Sigmoid colon (tissue), 4 donors: ENCODE data around the gene HTR1B.

Source experiments
- EP300 ChIP-seq, 4 donors: sonication (generic); formaldehyde crosslinking; IDR thresholded peaks; one replicate each; pipeline ENCODE4 v1.6.1; 2017; ENCODE audit warnings: antibody characterized with exemption in 4 of 4
- POLR2A ChIP-seq, 2 donors: fragments of 450-650 bp; IDR thresholded peaks; one replicate each; pipeline ENCODE4 v1.6.1; 2016; ENCODE audit warnings: antibody characterized with exemption in 2 of 2, mild to moderate bottlenecking in 2 of 2, moderate library complexity in 2 of 2
- POLR2AphosphoS5 ChIP-seq, 4 donors: sonication (generic); formaldehyde crosslinking; IDR thresholded peaks; one replicate each; pipeline ENCODE4 v1.6.1; 2017; ENCODE audit warnings: antibody characterized with exemption in 4 of 4
- TF ChIP-seq, protein P1 (sequence below), 4 experiments: fragments of 450-650 bp in 3 of 4; fragments of 200-600 bp in 1 of 4; IDR thresholded peaks; one replicate each; pipeline ENCODE4 v1.5.1; 2016 to 2019; ENCODE audit warnings: antibody characterized with exemption in 4 of 4, mild to moderate bottlenecking in 3 of 4, moderate library complexity in 2 of 4

DNA sequence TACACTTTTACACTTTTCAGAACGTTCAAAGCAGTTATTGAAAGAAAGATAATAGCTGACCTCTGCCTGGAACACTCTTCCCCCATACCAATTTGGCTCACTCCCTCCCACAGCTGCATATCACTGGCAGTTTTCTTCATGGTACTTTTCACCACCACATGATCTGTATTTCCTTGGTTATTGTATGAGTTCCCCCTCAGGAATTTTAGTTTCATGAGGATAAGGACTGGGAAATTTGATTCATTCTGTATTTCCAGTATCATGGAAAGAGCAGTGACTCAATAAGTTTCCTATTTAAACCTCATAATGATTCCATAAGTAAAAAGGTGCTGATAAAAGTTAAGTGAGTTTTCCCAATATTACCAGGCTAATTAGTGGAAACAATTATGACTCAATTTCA is 16.0 kb downstream of the HTR1B start:
- TF ChIP-seq, protein P1, sequence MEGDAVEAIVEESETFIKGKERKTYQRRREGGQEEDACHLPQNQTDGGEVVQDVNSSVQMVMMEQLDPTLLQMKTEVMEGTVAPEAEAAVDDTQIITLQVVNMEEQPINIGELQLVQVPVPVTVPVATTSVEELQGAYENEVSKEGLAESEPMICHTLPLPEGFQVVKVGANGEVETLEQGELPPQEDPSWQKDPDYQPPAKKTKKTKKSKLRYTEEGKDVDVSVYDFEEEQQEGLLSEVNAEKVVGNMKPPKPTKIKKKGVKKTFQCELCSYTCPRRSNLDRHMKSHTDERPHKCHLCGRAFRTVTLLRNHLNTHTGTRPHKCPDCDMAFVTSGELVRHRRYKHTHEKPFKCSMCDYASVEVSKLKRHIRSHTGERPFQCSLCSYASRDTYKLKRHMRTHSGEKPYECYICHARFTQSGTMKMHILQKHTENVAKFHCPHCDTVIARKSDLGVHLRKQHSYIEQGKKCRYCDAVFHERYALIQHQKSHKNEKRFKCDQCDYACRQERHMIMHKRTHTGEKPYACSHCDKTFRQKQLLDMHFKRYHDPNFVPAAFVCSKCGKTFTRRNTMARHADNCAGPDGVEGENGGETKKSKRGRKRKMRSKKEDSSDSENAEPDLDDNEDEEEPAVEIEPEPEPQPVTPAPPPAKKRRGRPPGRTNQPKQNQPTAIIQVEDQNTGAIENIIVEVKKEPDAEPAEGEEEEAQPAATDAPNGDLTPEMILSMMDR (IDR thresholded peaks at IDR 0.05): no peak
- TF ChIP-seq POLR2A (IDR thresholded peaks at IDR 0.05): no peak
- TF ChIP-seq POLR2AphosphoS5 (IDR thresholded peaks at IDR 0.05): no peak
- no peak for TF ChIP-seq EP300 (IDR thresholded peaks at IDR 0.05)
